Stimulated activated CD4-positive, alpha-beta T cell treated with anti-CD3 and anti-CD28 coated beads, Interleukin-1b, Interleukin-23, amount 100 ng/mL, for 48 hours (primary cell): ENCODE measurements around the gene RNASET2.

Experiments used
- DNase-seq: peaks from one replicate; pipeline ENCODE4 v3.0.0-alpha.2; 2020

RNASET2 gene

GRCh38 chr6:166956444-166957086, at the start of gene RNASET2:
Gene RNASET2, minus strand, starts transcription at chr6:166956550. Its CDS starts 368 bp downstream, at chr6:166956182.
- DNase-seq: peak; percentile 98

GRCh38 chr6:167005350-167006159, 49.2 kb upstream of the RNASET2 start:
- DNase-seq: no peak

GRCh38 chr6:167000759-167001158, 44.4 kb upstream of the RNASET2 start:
- DNase-seq: no peak

- DNase-seq: no peak
These were observed 43.5 kb upstream of the RNASET2 start for GRCh38 chr6:166999884-167000253.

GRCh38 chr6:166999145-166999883, 43.0 kb upstream of the RNASET2 start, which contains the start of gene CEP43:
Gene CEP43, plus strand, starts transcription at chr6:166999397. Its CDS starts 16 bp downstream, at chr6:166999413.
- DNase-seq: peak; percentile 86

- peak; percentile 9 for DNase-seq
These were observed 42.1 kb upstream of the RNASET2 start for GRCh38 chr6:166998256-166999144.

GRCh38 chr6:166997768-166998255, 41.5 kb upstream of the RNASET2 start:
- DNase-seq: peak; percentile 63

GRCh38 chr6:166997348-166997747, 41.0 kb upstream of the RNASET2 start:
- DNase-seq: no peak

- DNase-seq: no peak
These were observed 40.1 kb upstream of the RNASET2 start for GRCh38 chr6:166996406-166996805.

- DNase-seq: peak; percentile 28
These were observed 33.2 kb upstream of the RNASET2 start for GRCh38 chr6:166989427-166990032.

GRCh38 chr6:166988674-166989201, 32.4 kb upstream of the RNASET2 start:
- DNase-seq: no peak

- no peak for DNase-seq
These were observed 31.6 kb upstream of the RNASET2 start for GRCh38 chr6:166987930-166988329.

GRCh38 chr6:166987448-166987847, 31.1 kb upstream of the RNASET2 start:
- DNase-seq: no peak

GRCh38 chr6:166980738-166981137, 24.4 kb upstream of the RNASET2 start:
- no peak for DNase-seq

GRCh38 chr6:166977621-166978525, 21.5 kb upstream of the RNASET2 start:
- DNase-seq: no peak

- no peak for DNase-seq
These were observed 20.3 kb upstream of the RNASET2 start for GRCh38 chr6:166976636-166977035.

GRCh38 chr6:166972101-166972500, 15.8 kb upstream of the RNASET2 start:
- no peak for DNase-seq

GRCh38 chr6:166971271-166971670, 14.9 kb upstream of the RNASET2 start:
- no peak for DNase-seq

GRCh38 chr6:166970776-166971175, 14.4 kb upstream of the RNASET2 start:
- DNase-seq: no peak

GRCh38 chr6:166970091-166970490, 13.7 kb upstream of the RNASET2 start:
- no peak for DNase-seq
